ENCODE results near the gene MPP2.

MPP2 gene

GRCh38 chr17:43912635-43913304, 5.4 kb upstream of the MPP2 start:
- TF ChIP-seq CTCF (IDR thresholded peaks at IDR 0.05; ENCODE audit: poor library complexity, severe bottlenecking), result no peak
- peaks cover 23% of the 10 kb centered on the region for H3K27me3 ChIP-seq (ENCODE audit: insufficient read depth, poor library complexity, severe bottlenecking)
- H3K9me3 ChIP-seq (ENCODE audit: severe bottlenecking), result no peaks in the 10 kb centered on the region
- no peak overlapping the region for H3K4me3 ChIP-seq (ENCODE audit: severe bottlenecking)
- peaks cover 2% of the 10 kb centered on the region for H3K4me1 ChIP-seq (ENCODE audit: insufficient read depth, poor library complexity, severe bottlenecking)
- DNase-seq (ENCODE audit: low spot score) (no peak), ATAC-seq (ENCODE audit: low read depth) (no peak)
- no peaks in the 10 kb centered on the region for H3K36me3 ChIP-seq (ENCODE audit: low read depth)
- H3K27ac ChIP-seq (ENCODE audit: poor library complexity, severe bottlenecking), result no peak overlapping the region

- ATAC-seq (ENCODE audit: low read depth) (no peak), DNase-seq (ENCODE audit: low spot score) (no peak)
- no peak for TF ChIP-seq CTCF (IDR thresholded peaks at IDR 0.05; ENCODE audit: poor library complexity, severe bottlenecking)
- H3K27ac ChIP-seq (ENCODE audit: poor library complexity, severe bottlenecking), result no peak overlapping the region
- H3K4me1 ChIP-seq (ENCODE audit: insufficient read depth, poor library complexity, severe bottlenecking), result peaks cover 4% of the 10 kb centered on the region
- H3K36me3 ChIP-seq (ENCODE audit: low read depth), result no peaks in the 10 kb centered on the region
- H3K9me3 ChIP-seq (ENCODE audit: severe bottlenecking), result no peaks in the 10 kb centered on the region
- peaks cover 24% of the 10 kb centered on the region for H3K27me3 ChIP-seq (ENCODE audit: insufficient read depth, poor library complexity, severe bottlenecking)
- no peak overlapping the region for H3K4me3 ChIP-seq (ENCODE audit: severe bottlenecking)
Observed at GRCh38 chr17:43911904-43912303, 4.6 kb upstream of the MPP2 start.

DNA sequence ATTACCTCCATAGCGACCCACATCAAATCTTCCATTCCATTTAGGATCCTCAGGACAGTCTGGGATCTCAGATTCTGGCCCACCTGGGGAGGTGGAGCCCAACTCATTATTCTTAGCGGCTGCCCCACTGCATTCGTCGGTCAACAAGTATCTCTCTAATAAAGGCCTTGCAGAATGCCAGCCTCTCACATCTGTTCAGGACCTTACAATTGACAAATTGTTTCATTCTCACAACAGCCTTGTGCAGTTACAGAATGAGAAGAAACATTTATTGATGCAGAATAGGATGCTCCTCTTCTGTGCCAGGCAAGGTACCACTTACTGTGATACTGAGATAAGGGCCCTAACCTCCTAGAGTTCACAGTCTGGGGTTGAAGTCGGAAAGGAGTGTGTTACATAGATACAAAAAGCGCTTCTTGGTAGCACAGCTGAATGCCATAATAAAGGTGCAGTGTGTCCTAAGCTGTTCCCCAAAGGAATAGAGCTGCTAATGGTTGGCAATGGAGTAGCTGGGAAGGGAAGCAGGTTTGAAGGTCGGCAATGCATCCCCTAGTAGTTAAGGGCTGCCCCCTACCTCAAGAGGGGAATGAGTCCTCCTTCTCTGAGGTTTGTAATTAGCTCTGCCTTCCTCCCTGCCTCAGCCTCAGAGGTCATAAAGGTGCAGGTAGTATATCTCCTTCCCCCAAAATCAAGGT, 2.3 kb upstream of the MPP2 start:
- Histone ChIP-seq H3K27me3 (ENCODE audit: insufficient read depth, poor library complexity, severe bottlenecking) (peaks cover 17% of the 10 kb centered on the region), H3K36me3 (ENCODE audit: low read depth) (no peaks in the 10 kb centered on the region), H3K4me1 (ENCODE audit: insufficient read depth, poor library complexity, severe bottlenecking) (peaks cover 4% of the 10 kb centered on the region), H3K9me3 (ENCODE audit: severe bottlenecking) (no peaks in the 10 kb centered on the region), H3K4me3 (ENCODE audit: severe bottlenecking) (no peak overlapping the region), H3K27ac (ENCODE audit: poor library complexity, severe bottlenecking) (no peak overlapping the region)
- ATAC-seq (ENCODE audit: low read depth) (no peak), DNase-seq (ENCODE audit: low spot score) (no peak)
- no peak for TF ChIP-seq CTCF (IDR thresholded peaks at IDR 0.05; ENCODE audit: poor library complexity, severe bottlenecking)

DNA sequence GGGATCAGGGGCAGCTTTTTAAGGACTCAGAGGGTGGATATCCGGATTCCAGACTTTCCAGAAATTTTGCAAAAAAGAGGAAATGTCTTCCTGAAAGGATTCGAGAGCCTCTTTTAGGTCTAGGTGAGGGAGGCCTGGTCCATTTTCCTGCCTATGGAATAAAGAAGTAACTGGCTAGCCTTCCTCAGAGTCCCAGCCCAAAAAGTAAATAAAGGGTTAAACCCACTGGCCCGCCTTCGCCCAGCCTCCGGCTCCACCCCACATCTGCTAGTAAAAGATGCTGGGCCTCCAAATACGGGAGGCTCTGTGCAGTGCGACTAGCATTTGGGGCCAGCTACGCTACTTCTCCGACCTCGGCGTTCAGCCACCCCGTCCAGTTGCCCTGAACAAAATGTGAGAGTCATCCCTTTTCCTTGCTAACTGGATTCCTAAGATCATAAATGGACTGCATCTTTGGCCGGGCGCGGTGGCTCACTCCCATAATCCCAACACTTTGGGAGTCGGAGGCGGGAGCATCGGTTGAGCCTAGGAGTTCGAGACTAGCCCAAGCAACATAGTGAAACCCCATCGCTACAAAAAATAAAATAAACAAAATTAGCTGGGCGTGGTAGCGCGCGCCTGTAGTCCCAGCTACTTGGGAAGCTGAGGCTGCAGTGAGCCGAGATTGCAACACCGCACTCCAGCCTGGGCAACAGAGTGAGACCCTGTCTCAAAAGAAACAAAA, 824 bp upstream of the MPP2 start:
- H3K4me1 ChIP-seq (ENCODE audit: insufficient read depth, poor library complexity, severe bottlenecking), result peaks cover 4% of the 10 kb centered on the region
- H3K9me3 ChIP-seq (ENCODE audit: severe bottlenecking), result no peaks in the 10 kb centered on the region
- peaks cover 17% of the 10 kb centered on the region for H3K27me3 ChIP-seq (ENCODE audit: insufficient read depth, poor library complexity, severe bottlenecking)
- peak overlapping the region; percentile 41 for H3K4me3 ChIP-seq (ENCODE audit: severe bottlenecking)
- H3K36me3 ChIP-seq (ENCODE audit: low read depth), result no peaks in the 10 kb centered on the region
- no peak for TF ChIP-seq CTCF (IDR thresholded peaks at IDR 0.05; ENCODE audit: poor library complexity, severe bottlenecking)
- ATAC-seq (ENCODE audit: low read depth) (peak; percentile 40; the same call in 2 of the 3 replicates), DNase-seq (ENCODE audit: low spot score) (no peak)
- no peak overlapping the region for H3K27ac ChIP-seq (ENCODE audit: poor library complexity, severe bottlenecking)

Data from RWPE2 (cell line).